Spleen (tissue), 7 donors: ENCODE measurements around the gene DNAJB7.

Experiments used
- POLR2A ChIP-seq, 3 donors: fragments of 450-650 bp; IDR thresholded peaks; one replicate each; pipeline ENCODE4 v1.5.1; 2017; ENCODE audit warnings: antibody characterized with exemption in 3 of 3, mild to moderate bottlenecking in 1 of 3
- TF ChIP-seq, protein P1 (sequence below), 11 experiments: fragments of 200-600 bp in 7 of 11; fragments of 450-650 bp in 4 of 11; sonication (generic) in 4 of 11; IDR thresholded peaks in 8 of 11; conservative IDR thresholded peaks in 3 of 11; 1 replicate in 7 of 11; 2 replicates in 4 of 11; pipeline versions ENCODE4 v1.4.0 to v1.8.0; 2016 to 2021; ENCODE audit warnings: antibody characterized with exemption in 11 of 11, inconsistent platforms in 4 of 11, mild to moderate bottlenecking in 1 of 11
- donor health status: DM: no; HTN: no; CAD: no; lungs with moderate emphysema.
- donor health status: DM: no; HTN: no; CAD: no.
- donor health status: DM: no; HTN: no; CAD: no.

DNA sequence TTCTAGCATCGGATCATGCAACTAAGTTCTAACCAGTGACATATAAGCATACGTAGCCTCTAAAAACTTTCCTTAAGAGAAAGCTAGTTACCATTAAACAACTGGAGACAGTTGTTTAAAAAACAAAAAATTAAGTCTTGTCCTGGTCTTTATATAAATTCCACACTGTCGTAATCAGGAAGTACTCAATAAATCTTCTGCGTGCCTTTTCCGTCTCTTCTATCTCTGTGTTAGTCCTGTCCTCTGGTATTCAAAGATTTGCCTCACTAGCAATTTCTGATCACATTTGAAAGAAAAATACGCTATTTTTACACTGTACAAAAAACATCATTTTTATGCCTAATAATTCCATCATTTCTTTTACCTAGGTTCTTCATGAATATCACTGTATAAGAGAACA, 32.8 kb downstream of the DNAJB7 start:
- TF ChIP-seq, protein P1, sequence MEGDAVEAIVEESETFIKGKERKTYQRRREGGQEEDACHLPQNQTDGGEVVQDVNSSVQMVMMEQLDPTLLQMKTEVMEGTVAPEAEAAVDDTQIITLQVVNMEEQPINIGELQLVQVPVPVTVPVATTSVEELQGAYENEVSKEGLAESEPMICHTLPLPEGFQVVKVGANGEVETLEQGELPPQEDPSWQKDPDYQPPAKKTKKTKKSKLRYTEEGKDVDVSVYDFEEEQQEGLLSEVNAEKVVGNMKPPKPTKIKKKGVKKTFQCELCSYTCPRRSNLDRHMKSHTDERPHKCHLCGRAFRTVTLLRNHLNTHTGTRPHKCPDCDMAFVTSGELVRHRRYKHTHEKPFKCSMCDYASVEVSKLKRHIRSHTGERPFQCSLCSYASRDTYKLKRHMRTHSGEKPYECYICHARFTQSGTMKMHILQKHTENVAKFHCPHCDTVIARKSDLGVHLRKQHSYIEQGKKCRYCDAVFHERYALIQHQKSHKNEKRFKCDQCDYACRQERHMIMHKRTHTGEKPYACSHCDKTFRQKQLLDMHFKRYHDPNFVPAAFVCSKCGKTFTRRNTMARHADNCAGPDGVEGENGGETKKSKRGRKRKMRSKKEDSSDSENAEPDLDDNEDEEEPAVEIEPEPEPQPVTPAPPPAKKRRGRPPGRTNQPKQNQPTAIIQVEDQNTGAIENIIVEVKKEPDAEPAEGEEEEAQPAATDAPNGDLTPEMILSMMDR (IDR thresholded peaks at IDR 0.05 in 8 of 11, conservative IDR thresholded peaks at IDR 0.05 in 3 of 11) = no peak
- no peak for TF ChIP-seq POLR2A (IDR thresholded peaks at IDR 0.05)
